ENCODE data around the gene NPY4R.
"Not testable (repeated sequence)": the region's sequence is repeated elsewhere in the genome, so short reads cannot be mapped to it uniquely, and the experiment has no call there.

NPY4R gene

GRCh38 chr10:46459579-46459978 is 6.2 kb downstream of the NPY4R start:
- not testable (repeated sequence) for DNase-seq (ENCODE audit: low read depth in 1 of 2, low spot score in 1 of 2)

DNA sequence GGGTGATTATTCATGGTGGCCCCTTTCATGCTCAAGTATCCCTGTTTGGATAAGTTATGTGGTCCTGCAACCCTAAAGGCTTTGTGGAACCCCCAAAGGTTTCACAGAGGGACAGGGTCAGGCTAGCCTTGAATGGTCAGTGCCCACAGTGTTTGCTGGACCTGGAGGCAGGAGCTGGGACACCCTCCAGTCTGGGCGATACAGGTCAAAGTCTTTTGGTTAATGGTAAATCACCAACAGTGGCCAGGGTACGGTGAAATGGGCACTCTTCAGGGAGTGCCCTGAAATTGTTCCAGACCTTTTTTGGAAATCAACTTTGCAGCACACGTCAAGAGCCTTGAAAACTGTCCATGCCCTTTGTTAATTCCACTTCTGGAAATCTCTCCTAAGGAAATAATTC is 8.7 kb downstream of the NPY4R start:
- DNase-seq (ENCODE audit: low read depth in 1 of 2, low spot score in 1 of 2): not testable (repeated sequence)

GRCh38 chr10:46455992-46456391 is 9.8 kb downstream of the NPY4R start:
- not testable (repeated sequence) for DNase-seq (ENCODE audit: low read depth in 1 of 2, low spot score in 1 of 2)

DNA sequence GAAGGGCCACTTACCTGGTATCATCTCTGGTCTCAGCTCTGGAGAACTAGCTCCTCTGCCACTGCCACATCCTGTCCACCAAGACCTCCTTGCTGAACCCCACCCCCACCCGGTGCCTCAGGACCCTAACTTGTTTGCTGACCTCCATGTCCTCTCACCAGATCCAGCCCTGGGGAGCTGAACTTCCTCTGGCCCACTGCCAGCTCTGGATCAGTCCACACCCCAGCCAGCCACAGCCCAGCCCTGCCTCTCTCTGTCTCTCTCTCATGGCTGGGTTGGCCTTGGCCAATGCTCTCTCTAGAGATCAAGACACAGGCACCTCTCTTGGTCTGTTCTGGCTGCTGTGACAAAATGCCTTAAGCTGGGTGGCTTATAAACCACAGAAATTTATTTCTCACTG is 14.4 kb downstream of the NPY4R start:
- DNase-seq (ENCODE audit: low read depth in 1 of 2, low spot score in 1 of 2): not testable (repeated sequence)

DNA sequence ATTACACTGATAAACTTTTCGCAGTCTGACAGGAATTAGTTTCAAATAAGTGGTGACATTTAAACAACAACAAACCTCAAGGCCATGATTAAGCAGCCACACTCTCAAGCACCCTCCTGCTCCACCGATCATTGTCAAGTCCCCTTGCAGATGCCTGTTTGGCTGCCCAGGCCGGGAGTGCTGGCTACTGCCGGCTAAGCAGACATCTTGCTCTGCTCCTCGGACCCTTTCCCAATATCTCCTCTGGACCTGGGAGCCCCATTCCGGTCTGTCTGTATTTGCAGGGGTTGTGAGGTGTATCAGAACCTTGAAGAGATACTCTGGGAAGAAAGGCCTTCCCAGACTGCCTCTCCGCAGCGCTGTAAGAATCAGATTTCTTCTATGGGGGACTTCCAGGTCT is 14.9 kb downstream of the NPY4R start:
- not testable (repeated sequence) for DNase-seq (ENCODE audit: low read depth in 1 of 2, low spot score in 1 of 2)

GRCh38 chr10:46447439-46447838 is 18.3 kb downstream of the NPY4R start:
- DNase-seq (ENCODE audit: low read depth in 1 of 2, low spot score in 1 of 2): not testable (repeated sequence)

DNA sequence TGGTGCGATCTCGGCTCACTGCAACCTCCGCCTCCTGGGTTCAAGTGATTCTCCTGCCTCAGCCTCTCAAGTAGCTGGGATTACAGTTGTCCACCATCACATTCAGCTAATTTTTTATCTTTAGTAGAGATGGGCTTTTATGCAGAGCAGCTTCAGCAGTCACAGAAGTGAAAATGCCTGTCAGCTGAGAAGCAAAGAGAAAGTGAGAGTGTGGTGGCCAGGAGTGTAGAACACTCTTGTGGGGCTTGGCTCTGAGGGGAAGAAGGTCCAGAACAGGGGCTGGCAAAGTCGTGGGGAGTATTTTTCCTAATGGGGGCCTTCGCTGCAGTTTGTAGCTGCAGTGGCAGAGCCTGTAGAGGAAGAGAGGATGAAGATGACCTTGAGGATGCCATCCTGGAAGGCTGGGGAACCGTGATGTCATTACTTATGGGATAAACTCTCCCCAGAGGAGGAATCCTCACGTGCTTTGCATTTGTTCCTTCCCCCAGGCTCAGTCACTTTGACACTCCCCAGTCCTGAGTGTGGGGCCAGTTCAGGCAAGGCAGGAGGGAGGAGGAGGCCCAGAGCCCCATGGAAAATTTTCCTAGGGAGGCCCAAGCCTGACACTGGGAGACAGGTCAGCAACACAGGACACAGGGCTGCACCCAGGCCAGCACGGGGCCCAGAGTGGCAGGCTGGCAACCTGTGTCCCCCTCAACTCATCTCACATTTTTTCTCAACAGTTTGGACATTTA is 20.2 kb downstream of the NPY4R start:
- DNase-seq (ENCODE audit: low read depth in 1 of 2, low spot score in 1 of 2): not testable (repeated sequence)

DNA sequence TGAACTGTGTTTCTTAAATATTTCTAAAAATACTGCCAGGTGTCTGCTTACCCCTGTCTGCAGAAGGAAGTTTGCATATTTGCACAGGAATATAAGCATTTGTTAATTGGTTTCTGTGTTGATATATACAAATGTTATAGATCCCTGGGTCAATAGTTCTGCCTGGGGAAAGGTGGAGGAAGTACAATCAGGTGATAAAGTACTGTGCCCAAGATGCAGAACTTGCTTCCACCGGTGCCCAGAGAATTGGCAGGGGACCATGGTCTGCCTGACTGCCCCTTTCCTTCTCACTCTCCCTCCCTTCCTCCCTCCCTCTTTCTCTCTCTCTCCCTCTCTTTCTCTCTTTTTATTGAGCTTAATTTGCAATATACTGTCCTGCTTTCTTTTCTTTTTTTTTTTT is 22.3 kb downstream of the NPY4R start:
- DNase-seq (ENCODE audit: low read depth in 1 of 2, low spot score in 1 of 2): not testable (repeated sequence)

DNA sequence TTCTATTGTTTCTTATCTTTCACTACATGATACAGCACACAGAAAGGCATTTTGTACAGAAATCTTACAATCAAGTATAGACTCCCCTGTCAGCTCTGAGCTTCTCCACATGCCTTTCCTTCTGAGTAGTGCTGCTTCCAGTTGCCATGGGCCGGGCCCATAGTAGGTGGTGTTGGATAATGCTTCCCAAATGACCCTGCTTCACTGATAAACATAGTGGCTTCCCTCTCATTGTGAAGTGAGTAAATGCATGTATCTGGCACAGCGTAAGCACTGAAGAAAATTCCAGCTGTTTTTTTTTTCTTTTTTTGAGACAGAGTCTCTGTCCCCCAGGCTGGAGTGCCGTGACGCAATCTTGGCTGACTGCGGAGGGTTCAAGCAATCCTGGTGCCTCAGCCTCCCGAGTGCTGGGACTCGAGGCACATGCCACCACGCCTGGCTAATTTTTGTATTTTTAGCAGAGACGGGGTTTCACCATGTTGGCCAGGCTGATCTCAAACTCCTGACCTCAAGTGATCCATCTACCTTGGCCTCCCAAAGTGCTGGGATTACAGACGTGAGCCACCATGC is 23.0 kb downstream of the NPY4R start:
- DNase-seq (ENCODE audit: low read depth in 1 of 2, low spot score in 1 of 2): not testable (repeated sequence)

- DNase-seq (ENCODE audit: low read depth in 1 of 2, low spot score in 1 of 2): not testable (repeated sequence)
Observed at GRCh38 chr10:46441837-46442278, 23.9 kb downstream of the NPY4R start.

GRCh38 chr10:46440942-46441341 is 24.8 kb downstream of the NPY4R start:
- not testable (repeated sequence) for DNase-seq (ENCODE audit: low read depth in 1 of 2, low spot score in 1 of 2)

- DNase-seq (ENCODE audit: low read depth in 1 of 2, low spot score in 1 of 2): not testable (repeated sequence)
Observed at GRCh38 chr10:46423550-46423949, 42.2 kb downstream of the NPY4R start.

GRCh38 chr10:46419570-46420379 is 46.0 kb downstream of the NPY4R start:
- not testable (repeated sequence) for DNase-seq (ENCODE audit: low read depth in 1 of 2, low spot score in 1 of 2)

DNA sequence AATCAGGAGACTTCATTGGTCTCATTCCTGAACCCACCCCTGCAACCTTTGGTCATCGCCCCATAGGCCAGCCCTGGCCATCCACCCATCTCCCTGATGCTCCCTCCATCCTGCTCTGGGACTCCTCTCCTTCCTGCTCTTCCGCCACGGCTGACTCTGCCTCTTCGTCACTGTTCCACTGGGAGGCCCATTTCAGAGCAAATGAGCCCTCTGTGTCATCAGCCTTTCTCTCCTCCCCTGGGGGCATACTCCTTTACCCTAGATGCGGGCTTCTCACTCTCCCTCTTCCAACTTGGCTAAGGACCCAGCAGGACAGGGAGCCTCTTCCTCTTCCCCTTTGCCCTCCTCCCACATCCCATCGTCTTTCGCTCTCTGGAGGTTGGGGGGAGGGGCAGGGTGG is 47.5 kb downstream of the NPY4R start:
- DNase-seq (ENCODE audit: low read depth in 1 of 2, low spot score in 1 of 2): not testable (repeated sequence)

GRCh38 chr10:46415291-46415690 is 50.5 kb downstream of the NPY4R start:
- DNase-seq (ENCODE audit: low read depth in 1 of 2, low spot score in 1 of 2): not testable (repeated sequence)

- not testable (repeated sequence) for DNase-seq (ENCODE audit: low read depth in 1 of 2, low spot score in 1 of 2)
Observed at GRCh38 chr10:46412665-46413064, 53.1 kb downstream of the NPY4R start.

- not testable (repeated sequence) for DNase-seq (ENCODE audit: low read depth in 1 of 2, low spot score in 1 of 2)
Observed at GRCh38 chr10:46411123-46411522, 54.6 kb downstream of the NPY4R start.
